ENCODE results near the gene EYA2. TPM values are rescaled to one million over a fixed set of nuclear protein-coding genes. Genes with fewer than 3 reads are reported as not detected.

EYA2 gene
- total and polyA plus RNA-seq, 2 of the 4 experiments (the other 2 are of a cell fraction): 2.3 to 5.4 TPM

- in situ Hi-C loops (cut with MboI; ENCODE audit: low sequenced_read_pairs) (no loop called here), dilution Hi-C loops (cut with HindIII; ENCODE audit: low sequenced_read_pairs, unreplicated experiment) (no loop called here), intact Hi-C loops (cut with micrococcal nuclease) (no loop called here)
- Histone ChIP-seq H3K4me1 (ENCODE audit: control insufficient read depth, insufficient read depth, low read length) (no peaks in the 10 kb centered on the region; the same call in 1 of the 2 replicates), H2BK15ac (ENCODE audit: low read depth, low read length) (no peak overlapping the region), H3K14ac (replicated peaks; ENCODE audit: low read depth, low read length) (no peak overlapping the region), H3K27me3 (ENCODE audit: control insufficient read depth, insufficient read depth, low read length) (no peaks in the 10 kb centered on the region), H4K20me1 (ENCODE audit: insufficient read depth, low read length) (no peaks in the 10 kb centered on the region), H3K4me2 (ENCODE audit: low read depth, low read length) (no peak overlapping the region), H4K5ac (ENCODE audit: low read depth, low read length) (no peak overlapping the region), H2BK5ac (ENCODE audit: low read depth, low read length, poor library complexity, severe bottlenecking) (no peak overlapping the region), H2BK120ac (ENCODE audit: low read depth, low read length) (no peak overlapping the region), H2AFZ (replicated peaks; ENCODE audit: low read length, poor library complexity) (no peak overlapping the region), H4K8ac (ENCODE audit: low read depth in 2 of 2, low read length in 2 of 2) (no peak overlapping the region), H3K9ac (ENCODE audit: low read depth, low read length) (no peak overlapping the region), H3K27ac (ENCODE audit: insufficient read depth, low read length) (no peak overlapping the region), H2AK5ac (ENCODE audit: low read depth, low read length) (no peak overlapping the region), H3K36me3 (ENCODE audit: control insufficient read depth, insufficient read depth, low read length) (peaks cover 3% of the 10 kb centered on the region; the same call in 1 of the 2 replicates), H2BK20ac (ENCODE audit: low read depth, low read length) (no peak overlapping the region), H3K56ac (ENCODE audit: extremely low read depth, insufficient read depth, low read length) (no peak overlapping the region), H3K23ac (ENCODE audit: low read depth, low read length) (no peak overlapping the region), H3K4ac (ENCODE audit: low read depth, low read length) (no peak overlapping the region), H3K9me1 (ENCODE audit: insufficient read depth, low read length) (no peaks in the 10 kb centered on the region), H3K18ac (ENCODE audit: low read depth, low read length) (no peak overlapping the region), H2AK9ac (replicated peaks; ENCODE audit: low read depth, low read length, poor library complexity) (no peak overlapping the region), H3K9me3 (ENCODE audit: control insufficient read depth, insufficient read depth, low read length) (peaks cover 5% of the 10 kb centered on the region), H4K91ac (ENCODE audit: insufficient read depth, low read depth, low read length) (no peak overlapping the region), H3K79me1 (ENCODE audit: low read depth in 1 of 2, low read length in 2 of 2) (no peaks in the 10 kb centered on the region), H3K4me3 (ENCODE audit: insufficient read depth, low read depth, low read length) (no peak overlapping the region)
- 100% methylated on average over 1 of the region's 4 CpGs; no CpG with 5 or more reads in 1 of the 2 experiments for WGBS, 2 experiments (ENCODE audit: extremely low coverage in 2 of 2, insufficient read length in 1 of 2)
- ChIA-PET CTCF (interaction anchor here (1.8 kb wide), 1 partner anchor 10 kb away, joined by 4 read pairs; no protein-coding TSS in a partner anchor), POLR2A (ENCODE audit: unreplicated experiment) (no interaction called here)
- TF ChIP-seq RAD21 (IDR thresholded peaks at IDR 0.05; ENCODE audit: low read length) (no peak), BHLHE40 (IDR thresholded peaks at IDR 0.05; ENCODE audit: low read depth, low read length) (no peak), MAZ (IDR thresholded peaks at IDR 0.05; ENCODE audit: borderline replicate concordance, low read depth, low read length) (no peak), SMC3 (IDR thresholded peaks at IDR 0.05; ENCODE audit: low read depth, low read length) (no peak), CHD1 (IDR thresholded peaks at IDR 0.05; ENCODE audit: low read depth, low read length) (no peak), FOS (IDR thresholded peaks at IDR 0.05; ENCODE audit: low read depth, low read length) (no peak), MXI1 (IDR thresholded peaks at IDR 0.05; ENCODE audit: borderline replicate concordance, low read depth, low read length) (no peak), POLR2A (IDR thresholded peaks at IDR 0.05; ENCODE audit: low read depth, low read length) (no peak), ELK1 (IDR thresholded peaks at IDR 0.05; ENCODE audit: borderline replicate concordance, low read depth, low read length) (no peak), CEBPB (IDR thresholded peaks at IDR 0.05; ENCODE audit: low read depth, low read length) (no peak), RFX5 (IDR thresholded peaks at IDR 0.05; ENCODE audit: low read depth, low read length) (no peak), NFE2L2 (IDR thresholded peaks at IDR 0.05; ENCODE audit: low read depth, low read length) (no peak), MAFK (IDR thresholded peaks at IDR 0.05; ENCODE audit: low read depth, low read length) (no peak), RCOR1 (IDR thresholded peaks at IDR 0.05; ENCODE audit: insufficient replicate concordance, low read length) (no peak)
- TF ChIP-seq, protein P1, sequence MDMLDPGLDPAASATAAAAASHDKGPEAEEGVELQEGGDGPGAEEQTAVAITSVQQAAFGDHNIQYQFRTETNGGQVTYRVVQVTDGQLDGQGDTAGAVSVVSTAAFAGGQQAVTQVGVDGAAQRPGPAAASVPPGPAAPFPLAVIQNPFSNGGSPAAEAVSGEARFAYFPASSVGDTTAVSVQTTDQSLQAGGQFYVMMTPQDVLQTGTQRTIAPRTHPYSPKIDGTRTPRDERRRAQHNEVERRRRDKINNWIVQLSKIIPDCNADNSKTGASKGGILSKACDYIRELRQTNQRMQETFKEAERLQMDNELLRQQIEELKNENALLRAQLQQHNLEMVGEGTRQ (IDR thresholded peaks at IDR 0.05; ENCODE audit: low read depth, low read length): no peak
- TF ChIP-seq, protein P2, sequence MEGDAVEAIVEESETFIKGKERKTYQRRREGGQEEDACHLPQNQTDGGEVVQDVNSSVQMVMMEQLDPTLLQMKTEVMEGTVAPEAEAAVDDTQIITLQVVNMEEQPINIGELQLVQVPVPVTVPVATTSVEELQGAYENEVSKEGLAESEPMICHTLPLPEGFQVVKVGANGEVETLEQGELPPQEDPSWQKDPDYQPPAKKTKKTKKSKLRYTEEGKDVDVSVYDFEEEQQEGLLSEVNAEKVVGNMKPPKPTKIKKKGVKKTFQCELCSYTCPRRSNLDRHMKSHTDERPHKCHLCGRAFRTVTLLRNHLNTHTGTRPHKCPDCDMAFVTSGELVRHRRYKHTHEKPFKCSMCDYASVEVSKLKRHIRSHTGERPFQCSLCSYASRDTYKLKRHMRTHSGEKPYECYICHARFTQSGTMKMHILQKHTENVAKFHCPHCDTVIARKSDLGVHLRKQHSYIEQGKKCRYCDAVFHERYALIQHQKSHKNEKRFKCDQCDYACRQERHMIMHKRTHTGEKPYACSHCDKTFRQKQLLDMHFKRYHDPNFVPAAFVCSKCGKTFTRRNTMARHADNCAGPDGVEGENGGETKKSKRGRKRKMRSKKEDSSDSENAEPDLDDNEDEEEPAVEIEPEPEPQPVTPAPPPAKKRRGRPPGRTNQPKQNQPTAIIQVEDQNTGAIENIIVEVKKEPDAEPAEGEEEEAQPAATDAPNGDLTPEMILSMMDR (conservative IDR thresholded peaks at IDR 0.05; ENCODE audit: low read depth, low read length): no peak
- no peak for DNase-seq
- ATAC-seq (ENCODE audit: low read depth): no peak
- no TSS peak for BruUV-seq (replicated peaks)
These were observed 135.7 kb downstream of the EYA2 start for GRCh38 chr20:47030271-47030810.

Data from IMR-90 (cell line).